Measurements from ENCODE around the gene GJD2. TPM values are rescaled to one million over a fixed set of nuclear protein-coding genes. Genes with fewer than 3 reads are reported as not detected.

The GJD2 gene
- total and polyA plus RNA-seq, 2 of the 13 experiments (the other 11 are each of a cell fraction or from before 2014, with no cell fraction given), result not detected

- no peak overlapping the region for H3K4me2 ChIP-seq (ENCODE audit: low read depth, low read length)
- CTCF ChIA-PET (ENCODE audit: low intra/inter-chr PET ratio, low total read pairs), result no interaction called here
- POLR2A ChIA-PET, result no interaction called here
- in situ Hi-C loops (cut with HindIII; ENCODE audit: extremely low pct_ligation_motif_present, low pct_unique_long_range_greater_than_20kb), result no loop called here
- H3K27ac ChIP-seq (ENCODE audit: extremely low read length, insufficient read depth, low read length), result no peak overlapping the region
- WGBS (ENCODE audit: low lambda C conversion rate), result 3% methylated on average over 2 of the region's 2 CpGs
- DNase-seq (ENCODE audit: low spot score) (no peak), ATAC-seq (no peak), FAIRE-seq (no peak)
- H3K36me3 ChIP-seq (replicated peaks in 1 of 2; ENCODE audit: control insufficient read depth in 1 of 2, insufficient read depth in 2 of 2, low read length in 2 of 2), result no peaks in the 10 kb centered on the region
- no peak overlapping the region for H3K9ac ChIP-seq (ENCODE audit: insufficient read depth, low read depth, low read length)
- H3K4me3 ChIP-seq (replicated peaks in 1 of 3; ENCODE audit: insufficient read depth in 1 of 3, low read depth in 2 of 3, low read length in 3 of 3), result no peak overlapping the region
- no peaks in the 10 kb centered on the region for H3K79me2 ChIP-seq (ENCODE audit: insufficient read depth, low read length)
- no peaks in the 10 kb centered on the region for H3K4me1 ChIP-seq (ENCODE audit: insufficient read depth, low read length)
- intact Hi-C loops (cut with micrococcal nuclease; ENCODE audit: unreplicated experiment), result no loop called here
- no peaks in the 10 kb centered on the region for H3K9me3 ChIP-seq (ENCODE audit: low read length)
- no peak overlapping the region for H2AFZ ChIP-seq (ENCODE audit: low read length)
- no peaks in the 10 kb centered on the region for H4K20me1 ChIP-seq (ENCODE audit: insufficient read depth, low read length)
- no TSS peak for BruUV-seq (replicated peaks)
- no peaks in the 10 kb centered on the region for H3K27me3 ChIP-seq (ENCODE audit: control insufficient read depth in 1 of 2, insufficient read depth in 2 of 2, low read length in 2 of 2)
- TF ChIP-seq ZNF567 (CRISPR knock-in tag; IDR thresholded peaks at IDR 0.05; ENCODE audit: borderline replicate concordance) (no peak), ZNF230 (CRISPR knock-in tag; IDR thresholded peaks at IDR 0.05) (no peak), ZNF407 (CRISPR knock-in tag; IDR thresholded peaks at IDR 0.05; ENCODE audit: not compliant biosample characterization) (no peak), ARID5B (CRISPR knock-in tag; IDR thresholded peaks at IDR 0.05) (no peak), GPN1 (CRISPR knock-in tag; IDR thresholded peaks at IDR 0.05; ENCODE audit: borderline replicate concordance) (no peak), ARID4A (CRISPR knock-in tag; IDR thresholded peaks at IDR 0.05; ENCODE audit: borderline replicate concordance) (no peak), TBL1XR1 (IDR thresholded peaks at IDR 0.05; ENCODE audit: borderline replicate concordance, low read length, partially characterized antibody) (no peak), EZH2 (conservative IDR thresholded peaks at IDR 0.05; ENCODE audit: low read depth, low read length) (no peak)
Observed at GRCh38 chr15:34780725-34781124, 25.9 kb upstream of the GJD2 start.
